ENCODE data around the gene MMP17. TPM values are rescaled to one million over a fixed set of nuclear protein-coding genes. Genes with fewer than 3 reads are reported as not detected.
A peak's percentile ranks its signal among the peaks of the same experiment; 100 is the strongest.

The MMP17 gene
- total and polyA plus RNA-seq, 2 donors (not counting 1 experiment from before 2014, with no cell fraction given) = 14.8 to 140 TPM

- Histone ChIP-seq H2AFZ (ENCODE audit: insufficient read depth, low read depth, low read length, poor library complexity, severe bottlenecking) (peak overlapping the region; percentile 73), H4K20me1 (ENCODE audit: control insufficient read depth, insufficient read depth, low read length, poor library complexity, severe bottlenecking) (peaks cover 45% of the 10 kb centered on the region)
- POLR2A ChIA-PET = interaction anchor here (1.0 to 2.1 kb wide), 2 partner anchors 27 to 32 kb away, joined by 7 read pairs; partner anchors contain the start of gene PUS1
These were observed 68.1 kb downstream of the MMP17 start for GRCh38 chr12:131896080-131896810.

More at GRCh38 chr12:131896080-131896810, 68.1 kb downstream of the MMP17 start:
- peak; percentile 61 for ATAC-seq (ENCODE audit: low read depth)
- H3K4me2 ChIP-seq (replicated peaks; ENCODE audit: low read depth, low read length, poor library complexity, severe bottlenecking) = peak overlapping the region; percentile 98
- WGBS (ENCODE audit: insufficient coverage) = 9% methylated on average over 39 of the region's 39 CpGs
- H3K27ac ChIP-seq (ENCODE audit: low read length in 2 of 2) = peak overlapping the region; percentile 29 to 69
- no peaks in the 10 kb centered on the region for H3K27me3 Mint-ChIP-seq
- no peaks in the 10 kb centered on the region for H3K9me3 Mint-ChIP-seq (ENCODE audit: insufficient read depth)
- H3K9me3 ChIP-seq (ENCODE audit: control extremely low read depth in 1 of 3, control insufficient read depth in 2 of 3, insufficient read depth in 1 of 3, low read length in 2 of 3) = peaks cover 0 to 4% (median 0%) of the 10 kb centered on the region in 3 donors
- peak overlapping the region; percentile 91 for H3K4me3 Mint-ChIP-seq
- peaks cover 57% of the 10 kb centered on the region for H3K79me2 ChIP-seq (ENCODE audit: control insufficient read depth, insufficient read depth, low read length)
- H3K36me3 ChIP-seq (replicated peaks in 1 of 2; ENCODE audit: control extremely low read depth in 1 of 2, control insufficient read depth in 1 of 2, extremely low read depth in 1 of 2, insufficient read depth in 2 of 2, low read length in 1 of 2) = peaks cover 2 to 10% of the 10 kb centered on the region in 2 experiments
- no peaks in the 10 kb centered on the region for H3K27me3 ChIP-seq (replicated peaks in 1 of 4; ENCODE audit: control extremely low read depth in 1 of 4, control insufficient read depth in 3 of 4, insufficient read depth in 4 of 4, low read length in 3 of 4)
- peaks cover 24% of the 10 kb centered on the region for H3K4me1 Mint-ChIP-seq
- peak overlapping the region in 4 of 5 experiments; percentile 49 to 71 (median 64) for H3K4me3 ChIP-seq (ENCODE audit: control extremely low read depth in 1 of 5, extremely low read depth in 1 of 5, insufficient read depth in 1 of 5, low read depth in 2 of 5, low read length in 4 of 5)
- peak; percentile 82 for DNase-seq
- CTCF ChIA-PET = interaction anchor here (1.7 kb wide), 1 partner anchor 27 kb away, joined by 4 read pairs; no protein-coding TSS in a partner anchor
- intact Hi-C loops (cut with micrococcal nuclease) = loop anchor here (1.0 to 10.0 kb wide), 4 partner anchors 27 to 186 kb away; partner anchors contain the start of gene SFSWAP
- H3K4me1 ChIP-seq (ENCODE audit: control insufficient read depth in 2 of 2, insufficient read depth in 2 of 2, low read length in 2 of 2) = peaks cover 18 to 23% of the 10 kb centered on the region in 2 donors
- peak overlapping the region; percentile 72 for H3K9ac ChIP-seq (ENCODE audit: low read length)
- peak overlapping the region; percentile 88 for H3K27ac Mint-ChIP-seq
- TF ChIP-seq EZH2 (IDR thresholded peaks at IDR 0.05; ENCODE audit: borderline replicate concordance, insufficient read depth, low read depth, low read length, poor library complexity, severe bottlenecking) = no peak
- TF ChIP-seq CTCF (IDR thresholded peaks at IDR 0.05) = no peak
